H1 (cell line): ENCODE results near the gene SIGLEC6. TPM values are rescaled to one million over a fixed set of nuclear protein-coding genes. Genes with fewer than 3 reads are reported as not detected.

Experiments used
- CTCF ChIA-PET: fragments of 300-600 bp; sonication (Branson Sonifier 250); formaldehyde crosslinking; loops from one replicate; lab custom pipeline; 2021; ENCODE audit not compliant: partially characterized antibody; lab: Charles Lee
- POLR2A ChIA-PET: fragments of 300-600 bp; sonication (Branson Sonifier 250); formaldehyde crosslinking; loops from one replicate; lab custom pipeline; 2021; ENCODE audit warnings: inconsistent platforms; ENCODE audit not compliant: partially characterized antibody; lab: Charles Lee
- DNase-seq, 2 experiments: peaks; one replicate each; pipeline versions ENCODE4 v3.0.0 to v3.0.0-alpha.2; 2010 to 2022; ENCODE audit warnings: low spot score in 2 of 2, low read depth in 1 of 2, mixed read lengths in 1 of 2
- FAIRE-seq: peaks from 2 replicates; lab custom pipeline; 2011; peaks lifted over from hg19 to GRCh38; lab: Jason Lieb, UNC
- H2AFZ ChIP-seq: 2 replicates; pipeline ENCODE4 v1.8.1; 2012; ENCODE audit warnings: low read length, inconsistent platforms
- H2AK5ac ChIP-seq: 2 replicates; pipeline ENCODE4 v1.6.1; 2013; ENCODE audit warnings: low read depth, low read length
- H2BK120ac ChIP-seq: replicated peaks from 2 replicates; pipeline ENCODE3; 2013; ENCODE audit warnings: low read depth, low read length, inconsistent platforms
- H2BK12ac ChIP-seq: 2 replicates; pipeline ENCODE4 v1.6.1; 2013; ENCODE audit warnings: low read depth, low read length
- H2BK15ac ChIP-seq: 2 replicates; pipeline ENCODE4 v1.6.1; 2013; ENCODE audit warnings: low read length
- H2BK20ac ChIP-seq: 2 replicates; pipeline ENCODE4 v1.6.1; 2013; ENCODE audit warnings: low read length
- H2BK5ac ChIP-seq: 2 replicates; pipeline ENCODE4 v1.6.1; 2013; ENCODE audit warnings: low read depth, low read length
- H3K14ac ChIP-seq: 2 replicates; pipeline ENCODE4 v1.6.1; 2013; ENCODE audit warnings: inconsistent platforms; ENCODE audit not compliant: insufficient read length
- H3K18ac ChIP-seq: 2 replicates; pipeline ENCODE4 v1.6.1; 2013; ENCODE audit warnings: low read length; ENCODE audit errors: extremely low read depth
- H3K23ac ChIP-seq: 2 replicates; pipeline ENCODE4 v1.6.1; 2013; ENCODE audit warnings: inconsistent platforms; ENCODE audit not compliant: insufficient read length
- H3K23me2 ChIP-seq: 2 replicates; pipeline ENCODE4 v1.6.1; 2013; ENCODE audit warnings: low read depth, low read length
- H3K27ac ChIP-seq: 2 replicates; pipeline ENCODE4 v1.6.1; 2011; ENCODE audit warnings: low read depth, low read length, inconsistent platforms
- H3K27me3 ChIP-seq, 4 experiments: replicated peaks in 1 of 4; 1 replicate in 1 of 4; 2 replicates in 3 of 4; pipeline versions ENCODE4 v1.6.1 to v1.8.1; 2011 to 2013; ENCODE audit warnings: low read length in 3 of 4, mild to moderate bottlenecking in 3 of 4, inconsistent platforms in 2 of 4, mixed read lengths in 2 of 4, moderate library complexity in 1 of 4; ENCODE audit not compliant: control insufficient read depth in 3 of 4, insufficient read depth in 3 of 4; ENCODE audit errors: extremely low read depth in 1 of 4
- H3K36me3 ChIP-seq, 4 experiments: 2 replicates each; pipeline versions ENCODE4 v1.6.1 to v1.8.1; 2011 to 2013; ENCODE audit warnings: mild to moderate bottlenecking in 4 of 4, low read length in 3 of 4, moderate library complexity in 2 of 4, control low read depth in 1 of 4, inconsistent platforms in 1 of 4; ENCODE audit not compliant: insufficient read depth in 4 of 4, control insufficient read depth in 2 of 4
- H3K4ac ChIP-seq: replicated peaks from 2 replicates; pipeline ENCODE3; 2013; ENCODE audit warnings: low read length, low read depth, mixed read lengths, inconsistent platforms; ENCODE audit not compliant: insufficient read length
- H3K4me1 ChIP-seq, 4 experiments: replicated peaks in 1 of 4; 1 replicate in 1 of 4; 2 replicates in 3 of 4; pipeline versions ENCODE4 v1.6.1 to v1.8.1; 2011 to 2013; ENCODE audit warnings: low read length in 3 of 4, inconsistent platforms in 2 of 4, mixed read lengths in 1 of 4; ENCODE audit not compliant: insufficient read depth in 4 of 4, control insufficient read depth in 3 of 4
- H3K4me2 ChIP-seq, 2 experiments: 2 replicates each; pipeline versions ENCODE4 v1.6.1 to v1.8.1; 2011 to 2013; ENCODE audit warnings: low read depth in 2 of 2, low read length in 2 of 2, control low read depth in 1 of 2, inconsistent platforms in 1 of 2, mild to moderate bottlenecking in 1 of 2; ENCODE audit not compliant: insufficient read depth in 1 of 2
- H3K4me3 ChIP-seq, 4 experiments: fragments of 200-600, 300-600 bp in 1 of 4; sonication (generic), shearing (Covaris generic), sonication (Bioruptor Twin) in 1 of 4; 2 replicates each; pipeline versions ENCODE4 v1.5.1 to v1.8.1; 2011 to 2016; ENCODE audit warnings: low read length in 4 of 4, low read depth in 3 of 4, control low read depth in 2 of 4, inconsistent platforms in 2 of 4, mild to moderate bottlenecking in 2 of 4, mixed read lengths in 1 of 4, moderate library complexity in 1 of 4; ENCODE audit not compliant: insufficient read depth in 2 of 4; ENCODE audit errors: extremely low read depth in 1 of 4
- H3K56ac ChIP-seq: replicated peaks from 2 replicates; pipeline ENCODE3; 2013; ENCODE audit warnings: low read depth, mild to moderate bottlenecking, mixed read lengths, low read length, inconsistent platforms; ENCODE audit not compliant: insufficient read length
- H3K79me1 ChIP-seq: 2 replicates; pipeline ENCODE4 v1.6.1; 2013; ENCODE audit warnings: low read depth, low read length, control low read depth
- H3K79me2 ChIP-seq, 2 experiments: 2 replicates each; pipeline versions ENCODE4 v1.6.1 to v1.8.1; 2012 to 2013; ENCODE audit warnings: low read length in 2 of 2, mild to moderate bottlenecking in 2 of 2, inconsistent platforms in 1 of 2; ENCODE audit not compliant: insufficient read depth in 2 of 2, control insufficient read depth in 1 of 2
- H3K9ac ChIP-seq, 4 experiments: replicated peaks in 1 of 4; 1 replicate in 1 of 4; 2 replicates in 3 of 4; pipeline versions ENCODE4 v1.6.1 to v1.8.1; 2011 to 2013; ENCODE audit warnings: low read depth in 3 of 4, low read length in 3 of 4, control low read depth in 2 of 4, mild to moderate bottlenecking in 2 of 4, moderate library complexity in 2 of 4, inconsistent platforms in 1 of 4; ENCODE audit errors: extremely low read depth in 1 of 4
- H3K9me3 ChIP-seq, 2 experiments: 2 replicates each; pipeline versions ENCODE4 v1.6.1 to v1.8.1; 2012 to 2013; ENCODE audit warnings: mild to moderate bottlenecking in 2 of 2, moderate library complexity in 2 of 2, control low read depth in 1 of 2, inconsistent platforms in 1 of 2, low read depth in 1 of 2, low read length in 1 of 2, mixed read lengths in 1 of 2; ENCODE audit not compliant: insufficient read depth in 2 of 2
- H4K20me1 ChIP-seq, 2 experiments: replicated peaks in 1 of 2; 2 replicates each; pipeline versions ENCODE3 to v1.8.1; 2011 to 2013; ENCODE audit warnings: inconsistent platforms in 2 of 2, low read length in 2 of 2, mild to moderate bottlenecking in 1 of 2; ENCODE audit not compliant: insufficient read depth in 2 of 2, control insufficient read depth in 1 of 2
- H4K5ac ChIP-seq: 2 replicates; pipeline ENCODE4 v1.6.1; 2013; ENCODE audit warnings: low read length, low read depth, mixed read lengths, inconsistent platforms; ENCODE audit not compliant: insufficient read length
- H4K8ac ChIP-seq: 2 replicates; pipeline ENCODE4 v1.8.0; 2013; ENCODE audit warnings: mild to moderate bottlenecking, moderate library complexity, low read length, inconsistent platforms; ENCODE audit not compliant: insufficient read depth; ENCODE audit errors: extremely low read depth
- H4K91ac ChIP-seq: replicated peaks from 2 replicates; pipeline ENCODE3; 2013; ENCODE audit warnings: low read length, mixed read lengths, inconsistent platforms; ENCODE audit not compliant: insufficient read length
- BRCA1 ChIP-seq: IDR thresholded peaks from 2 replicates; pipeline ENCODE4 v1.6.1; 2012; ENCODE audit warnings: low read depth, low read length, improper control_type of control experiment
- CBX5 ChIP-seq: fragments of 300-800, 300-1000 bp; sonication (generic); IDR thresholded peaks from 2 replicates; pipeline ENCODE4 v1.7.1; 2016; ENCODE audit warnings: antibody characterized with exemption, low read length, low read depth
- CBX8 ChIP-seq: fragments of 300-800, 300-1000 bp; sonication (generic); IDR thresholded peaks from 2 replicates; pipeline ENCODE4 v1.7.1; 2016; ENCODE audit warnings: low read depth, low read length, borderline replicate concordance
- CEBPB ChIP-seq: IDR thresholded peaks from 2 replicates; pipeline ENCODE4 v1.6.1; 2012; ENCODE audit warnings: low read depth, low read length
- CREB1 ChIP-seq: IDR thresholded peaks from 2 replicates; pipeline ENCODE4 v1.6.1; 2012; ENCODE audit warnings: inconsistent platforms
- GTF2F1 ChIP-seq: IDR thresholded peaks from 2 replicates; pipeline ENCODE4 v1.6.1; 2012; ENCODE audit warnings: low read depth, low read length, improper control_type of control experiment, borderline replicate concordance
- HDAC2 ChIP-seq, 2 experiments: fragments of 300-600 bp in 1 of 2; sonication (generic) in 1 of 2; IDR thresholded peaks; 2 replicates each; pipeline ENCODE4 v1.6.1; 2011 to 2012; ENCODE audit warnings: low read depth in 2 of 2, low read length in 2 of 2, mild to moderate bottlenecking in 2 of 2, moderate library complexity in 2 of 2, borderline replicate concordance in 1 of 2, inconsistent platforms in 1 of 2
- PHF8 ChIP-seq: fragments of 200-600 bp; sonication (generic); conservative IDR thresholded peaks from 2 replicates; pipeline ENCODE4 v1.7.1; 2012; ENCODE audit warnings: low read depth, mild to moderate bottlenecking, inconsistent platforms, low read length, moderate library complexity
- POLR2A ChIP-seq, 2 experiments: IDR thresholded peaks; 1 replicate in 1 of 2; 2 replicates in 1 of 2; pipeline ENCODE4 v1.6.1; 2011; ENCODE audit warnings: low read depth in 2 of 2, low read length in 2 of 2, mild to moderate bottlenecking in 2 of 2; ENCODE audit errors: control extremely low read depth in 1 of 2
- TAF7 ChIP-seq: optimal IDR thresholded peaks from 2 replicates; pipeline ENCODE3; 2011; ENCODE audit warnings: low read depth, mild to moderate bottlenecking, inconsistent platforms, low read length, moderate library complexity, borderline replicate concordance
- WGBS, 2 experiments: shearing (Covaris generic) in 1 of 2; methylation state at CpG; one replicate each; pipeline versions ENCODE4 v1.1.6 to v1.1.7; 2013 to 2015; ENCODE audit warnings: low lambda C conversion rate in 2 of 2, mixed read lengths in 2 of 2, inconsistent platforms in 1 of 2, low coverage in 1 of 2, missing lambda C conversion rate in 1 of 2; ENCODE audit not compliant: insufficient replicate concordance in 2 of 2, insufficient coverage in 1 of 2, insufficient read length in 1 of 2; ENCODE audit errors: extremely low coverage in 1 of 2, missing lambda C conversion rate in 1 of 2; 5-methylcytosine and 5-hydroxymethylcytosine counted together
- polyA plus RNA-seq, 7 experiments: library from polyadenylated mRNA; depleted of rRNA in 3 of 7; stranded (reverse) in 5 of 7; unstranded in 2 of 7; fragments of >200 nt in 5 of 7; fragments of 200-250 nt in 2 of 7; gene quantifications; 1 replicate in 5 of 7; 2 replicates in 1 of 7; 4 replicates in 1 of 7; pipeline versions ENCODE4 v1.2.1 to v1.2.3, GENCODE V29; 2011 to 2013; ENCODE audit warnings: missing spikeins in 2 of 7, mixed read lengths in 2 of 7
- total RNA-seq: library from RNA; stranded (reverse); fragmentation: NEBNext Ultra II Directional; extraction: Animal tissue kit (Norgen Biotek cat#: 25700); gene quantifications from 2 replicates; pipeline ENCODE4 v1.2.1, GENCODE V29; 2021
- TF ChIP-seq, protein P1 (sequence below): IDR thresholded peaks from 2 replicates; pipeline ENCODE4 v1.6.1; 2011; ENCODE audit warnings: low read depth, mild to moderate bottlenecking, low read length; ENCODE audit not compliant: insufficient read depth

The SIGLEC6 gene
- total and polyA plus RNA-seq, 2 of the 8 experiments (the other 6 are each of a cell fraction or from before 2014, with no cell fraction given), result 0.05 TPM; not detected in 1

DNA sequence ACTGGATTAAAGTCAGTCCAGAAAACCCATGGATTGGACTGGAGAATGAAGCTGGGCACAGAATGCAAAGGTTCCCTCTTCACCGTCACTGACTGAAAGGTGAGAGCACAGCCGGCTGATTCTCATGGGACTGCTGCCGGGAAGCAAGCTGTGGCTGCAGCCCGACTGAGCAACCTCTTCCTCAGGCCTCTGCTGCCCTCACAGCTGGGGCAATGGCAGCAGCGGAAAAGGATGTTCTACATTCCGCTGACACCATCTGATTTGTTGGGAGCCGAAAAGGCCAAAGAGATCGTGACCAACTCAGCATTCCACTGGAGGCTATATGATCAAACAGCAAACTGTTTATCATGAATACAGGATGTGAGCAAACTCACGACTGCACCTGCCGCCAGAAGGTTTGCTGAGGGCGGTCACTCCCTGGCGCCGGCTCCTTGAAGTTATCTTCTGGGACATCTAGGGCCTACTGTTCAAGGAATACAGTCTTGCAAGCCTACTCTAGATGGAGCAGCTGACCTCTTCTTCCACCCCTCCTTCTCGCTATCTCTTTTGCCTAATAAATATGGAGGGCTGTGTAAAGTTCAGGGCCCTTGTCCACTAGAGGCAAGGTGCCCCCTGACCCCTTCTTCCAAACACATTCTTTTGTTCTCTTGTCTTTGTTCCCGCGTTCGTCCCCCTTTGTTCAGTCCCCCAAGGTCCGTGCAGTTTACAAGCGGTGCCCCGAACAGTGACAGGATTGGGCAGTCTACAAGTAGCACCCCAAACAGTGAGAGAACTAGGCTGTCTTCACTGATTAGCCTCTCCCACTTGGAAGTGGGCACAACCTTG is 19.6 kb upstream of the SIGLEC6 start:
- Histone ChIP-seq H3K4me2 (no peak overlapping the region), H3K4ac (no peak overlapping the region), H2AFZ (no peak overlapping the region), H2AK5ac (no peak overlapping the region), H2BK12ac (no peak overlapping the region), H3K23ac (no peak overlapping the region), H3K4me1 (no peaks in the 10 kb centered on the region), H3K14ac (no peak overlapping the region), H3K79me2 (no peaks in the 10 kb centered on the region), H3K79me1 (no peaks in the 10 kb centered on the region), H3K23me2 (peaks cover 3% of the 10 kb centered on the region; the same call in 1 of the 2 replicates), H3K36me3 (no peaks in the 10 kb centered on the region), H3K56ac (no peak overlapping the region), H2BK5ac (no peak overlapping the region), H4K20me1 (no peaks in the 10 kb centered on the region), H3K9me3 (peaks cover 17 to 33% of the 10 kb centered on the region in 2 experiments; a peak in 3 of 4 replicates), H3K18ac (no peak overlapping the region), H2BK120ac (no peak overlapping the region), H3K9ac (no peak overlapping the region), H4K5ac (no peak overlapping the region), H3K27ac (no peak overlapping the region), H3K27me3 (no peaks in the 10 kb centered on the region), H2BK20ac (no peak overlapping the region), H2BK15ac (no peak overlapping the region), H4K8ac (no peak overlapping the region), H4K91ac (no peak overlapping the region), H3K4me3 (no peak overlapping the region)
- no peak for FAIRE-seq
- ChIA-PET CTCF (interaction anchor here (1.4 kb wide), 2 partner anchors 36 to 37 kb away, joined by 4 read pairs; no protein-coding TSS in a partner anchor), POLR2A (no interaction called here)
- WGBS, 2 experiments, result 83% methylated on average over 19 of the region's 20 CpGs; no CpG with 5 or more reads in 1 of the 2 experiments
- DNase-seq, result no peak
- TF ChIP-seq HDAC2 (IDR thresholded peaks at IDR 0.05; ENCODE audit: borderline replicate concordance in 1 of 2, low read depth in 2 of 2, low read length in 2 of 2) (no peak), CEBPB (no peak), BRCA1 (no peak), CREB1 (no peak), GTF2F1 (no peak), TAF7 (no peak), POLR2A (IDR thresholded peaks at IDR 0.05; ENCODE audit: control extremely low read depth in 1 of 2, low read depth in 2 of 2, low read length in 2 of 2) (no peak), CBX5 (no peak), CBX8 (no peak), PHF8 (no peak)
- TF ChIP-seq, protein P1, sequence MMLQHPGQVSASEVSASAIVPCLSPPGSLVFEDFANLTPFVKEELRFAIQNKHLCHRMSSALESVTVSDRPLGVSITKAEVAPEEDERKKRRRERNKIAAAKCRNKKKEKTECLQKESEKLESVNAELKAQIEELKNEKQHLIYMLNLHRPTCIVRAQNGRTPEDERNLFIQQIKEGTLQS, result no peak
